GM19240 (cell line): Measurements from ENCODE around the gene GFRAL.
"Not testable (repeated sequence)": the region's sequence is repeated elsewhere in the genome, so short reads cannot be mapped to it uniquely, and the experiment has no call there.

Experiments
- DNase-seq: peaks from one replicate; pipeline ENCODE4 v3.0.0; 2011; ENCODE audit warnings: low spot score; ENCODE audit not compliant: insufficient read length

Gene GFRAL, protein sequence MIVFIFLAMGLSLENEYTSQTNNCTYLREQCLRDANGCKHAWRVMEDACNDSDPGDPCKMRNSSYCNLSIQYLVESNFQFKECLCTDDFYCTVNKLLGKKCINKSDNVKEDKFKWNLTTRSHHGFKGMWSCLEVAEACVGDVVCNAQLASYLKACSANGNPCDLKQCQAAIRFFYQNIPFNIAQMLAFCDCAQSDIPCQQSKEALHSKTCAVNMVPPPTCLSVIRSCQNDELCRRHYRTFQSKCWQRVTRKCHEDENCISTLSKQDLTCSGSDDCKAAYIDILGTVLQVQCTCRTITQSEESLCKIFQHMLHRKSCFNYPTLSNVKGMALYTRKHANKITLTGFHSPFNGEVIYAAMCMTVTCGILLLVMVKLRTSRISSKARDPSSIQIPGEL

DNA sequence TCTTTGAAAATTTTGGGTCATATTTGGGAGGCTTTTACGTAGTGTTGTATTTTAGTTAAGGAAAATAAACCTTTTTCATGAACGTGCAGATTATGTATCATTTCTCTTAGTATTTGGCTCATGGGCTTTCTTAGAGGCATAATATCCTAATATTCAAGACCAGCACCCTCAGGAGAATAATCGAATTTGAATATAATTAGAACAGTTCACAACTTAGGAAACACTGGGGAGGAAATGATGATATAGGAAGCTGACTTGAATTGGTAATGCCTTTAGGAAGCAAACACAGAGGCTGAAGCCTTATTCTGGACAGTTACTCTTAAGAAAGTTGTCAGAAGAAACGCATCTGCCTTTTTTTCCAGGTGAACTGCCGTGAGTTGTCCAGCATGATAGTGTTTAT, at the start of gene GFRAL:
Gene GFRAL (plus strand): TSS at position 301 of the 400 bp plus-strand sequence. CDS start 86 bp downstream, at position 387.
- no peak for DNase-seq

DNA sequence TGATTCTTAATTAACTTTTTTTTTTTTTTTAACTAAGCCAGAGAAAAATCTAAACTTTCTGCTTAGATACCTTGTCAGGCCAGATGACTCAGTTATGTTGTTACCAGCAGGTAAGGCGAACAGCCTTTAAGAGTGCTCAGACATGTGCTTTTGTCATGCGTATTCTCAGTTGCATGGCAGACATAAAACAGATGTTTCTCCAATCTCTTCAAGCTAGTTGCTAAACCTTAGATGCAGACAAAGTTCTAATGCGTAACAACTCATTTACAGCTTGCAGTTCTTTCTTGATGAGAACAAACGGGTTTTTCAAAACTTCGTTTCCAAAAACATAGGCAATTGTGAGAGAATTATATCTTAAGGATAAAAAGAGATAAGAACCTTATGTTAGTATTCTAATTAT, 49.6 kb upstream of the GFRAL start:
- DNase-seq, result no peak

DNA sequence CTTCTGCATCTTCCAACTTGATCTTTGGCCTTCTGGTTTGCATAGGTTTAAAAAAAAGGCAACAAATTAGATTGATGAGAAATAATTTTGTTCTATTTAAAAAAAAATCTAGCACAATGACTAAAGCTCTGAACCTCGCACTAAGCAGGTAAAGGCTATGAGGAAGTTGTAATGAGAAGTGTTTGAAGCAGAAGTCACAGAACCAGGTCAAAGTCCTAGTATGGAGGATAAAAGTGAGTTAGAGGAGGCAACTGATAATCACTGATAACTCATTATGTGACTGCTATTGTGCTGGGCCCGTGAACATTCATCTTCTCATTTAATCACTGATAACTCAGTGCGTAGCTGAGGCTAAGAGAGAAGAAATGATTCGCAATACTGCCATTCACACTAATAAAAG, 46.1 kb upstream of the GFRAL start:
- no peak for DNase-seq

DNA sequence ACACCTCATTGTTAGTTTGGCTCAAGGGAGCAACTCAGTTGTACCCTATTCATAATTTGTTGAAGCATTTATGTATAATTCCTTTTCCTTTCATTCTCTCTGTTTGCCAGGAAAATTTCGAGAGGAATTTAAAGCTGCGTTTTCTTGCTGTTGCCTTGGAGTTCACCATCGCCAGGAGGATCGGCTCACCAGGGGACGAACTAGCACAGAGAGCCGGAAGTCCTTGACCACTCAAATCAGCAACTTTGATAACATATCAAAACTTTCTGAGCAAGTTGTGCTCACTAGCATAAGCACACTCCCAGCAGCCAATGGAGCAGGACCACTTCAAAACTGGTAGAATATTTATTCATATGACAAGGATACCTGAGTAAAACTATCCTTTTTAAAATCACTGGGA, 45.2 kb upstream of the GFRAL start:
- DNase-seq, result no peak

DNA sequence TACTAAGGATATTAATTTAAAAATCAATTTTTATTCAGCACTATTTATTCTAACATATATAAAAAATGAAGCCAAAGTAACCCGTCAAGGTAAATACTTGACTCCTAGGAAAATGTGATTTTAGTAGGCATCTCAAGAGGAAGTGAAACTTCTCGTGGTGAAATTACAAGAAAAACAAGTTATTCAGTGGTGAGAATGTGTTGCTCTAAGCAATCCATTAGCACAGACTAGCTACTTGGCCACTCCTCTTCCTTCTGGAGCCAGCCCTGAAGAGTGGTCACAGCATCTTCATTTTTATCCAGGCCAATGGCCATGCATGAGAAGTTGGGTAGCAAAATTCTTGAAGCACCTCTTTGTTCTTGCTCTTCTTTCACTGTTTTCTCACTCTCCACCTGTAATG, 40.4 kb upstream of the GFRAL start:
- DNase-seq, result no peak

DNA sequence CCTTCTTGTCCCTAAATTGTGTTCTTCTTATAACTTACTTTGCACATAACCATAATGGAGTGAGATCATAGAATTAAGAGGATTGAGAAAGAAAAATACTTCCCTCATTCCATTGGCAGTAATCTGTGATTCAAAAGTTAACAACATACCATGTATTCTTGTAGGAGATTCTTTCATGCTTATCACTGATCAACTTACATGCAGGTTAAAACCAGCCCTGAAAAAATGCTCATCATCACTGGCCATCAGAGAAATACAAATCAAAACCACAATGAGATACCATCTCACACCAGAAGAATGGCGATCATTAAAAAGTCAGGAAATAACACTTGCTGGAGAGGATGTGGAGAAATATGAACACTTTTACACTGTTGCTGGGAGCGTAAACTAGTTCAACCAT, 36.5 kb upstream of the GFRAL start:
- no peak for DNase-seq

DNA sequence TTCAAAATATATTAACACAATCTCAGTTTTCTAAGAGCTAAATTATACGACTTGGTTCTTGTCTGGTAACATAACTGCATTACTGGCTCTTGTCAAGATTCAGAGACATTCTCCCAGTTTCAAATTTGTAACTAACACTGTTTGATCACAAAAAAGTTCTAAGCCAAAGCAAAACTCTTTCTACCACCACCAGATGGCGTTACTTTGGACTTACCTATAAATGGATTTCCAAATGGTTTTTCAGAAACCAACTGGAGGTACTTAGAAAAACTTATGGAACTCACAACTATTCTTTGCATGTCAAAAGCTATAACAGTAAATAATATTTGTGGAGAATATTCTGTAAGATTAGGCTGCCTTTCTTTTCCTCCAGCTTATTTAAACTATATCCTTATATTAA, 34.2 kb upstream of the GFRAL start:
- DNase-seq, result no peak

DNA sequence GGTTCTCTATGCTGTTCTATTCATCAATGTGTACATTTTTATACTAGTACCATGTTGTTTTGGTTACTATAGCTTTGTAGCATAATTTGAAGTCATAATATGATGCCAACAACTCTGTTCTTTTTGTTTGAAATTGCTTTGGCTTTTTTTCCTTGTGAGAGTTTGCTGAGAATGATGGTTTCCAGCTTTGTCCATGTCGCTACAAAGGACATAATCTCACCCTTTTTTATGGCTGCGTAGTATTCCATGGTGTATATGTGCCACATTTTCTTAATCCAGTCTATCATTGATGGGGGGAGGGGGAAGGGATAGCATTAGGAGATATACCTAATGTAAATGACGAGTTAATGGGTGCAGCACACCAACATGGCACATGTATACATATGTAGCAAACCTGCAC, 30.1 kb upstream of the GFRAL start:
- DNase-seq, result not testable (repeated sequence)

DNA sequence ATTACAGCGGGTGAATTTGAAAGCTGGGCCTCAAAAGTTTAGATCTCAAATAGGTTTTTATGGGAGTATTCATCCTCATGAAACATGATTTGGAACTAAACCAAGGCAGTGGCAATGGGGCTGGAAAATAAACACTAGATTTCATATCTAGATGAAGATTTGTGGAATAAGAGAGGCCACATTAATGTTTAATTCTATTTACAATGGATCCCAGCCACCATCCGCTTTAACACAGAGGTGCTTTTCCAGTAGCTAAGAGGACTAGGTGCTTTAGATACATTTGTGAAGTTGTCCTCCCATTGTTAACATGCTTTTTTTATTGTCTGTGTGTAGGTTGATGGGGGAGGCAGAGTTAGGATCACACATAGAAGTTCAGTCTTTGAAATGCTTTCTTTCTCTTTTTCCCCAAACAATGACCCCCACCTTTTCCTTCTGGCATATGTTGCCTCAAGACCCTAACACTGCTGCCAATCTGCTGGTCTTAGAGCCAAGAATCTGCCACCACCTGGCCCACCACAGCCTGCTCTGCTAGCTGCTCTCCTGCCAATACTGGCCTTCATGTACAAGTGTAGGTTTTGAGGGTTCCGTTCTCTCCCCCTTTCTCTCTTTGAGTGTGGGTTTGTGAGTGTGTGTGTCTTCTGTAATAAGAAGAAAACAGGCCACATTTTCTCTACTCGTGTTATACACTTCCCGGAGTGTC, 27.8 kb upstream of the GFRAL start:
- DNase-seq, result no peak

DNA sequence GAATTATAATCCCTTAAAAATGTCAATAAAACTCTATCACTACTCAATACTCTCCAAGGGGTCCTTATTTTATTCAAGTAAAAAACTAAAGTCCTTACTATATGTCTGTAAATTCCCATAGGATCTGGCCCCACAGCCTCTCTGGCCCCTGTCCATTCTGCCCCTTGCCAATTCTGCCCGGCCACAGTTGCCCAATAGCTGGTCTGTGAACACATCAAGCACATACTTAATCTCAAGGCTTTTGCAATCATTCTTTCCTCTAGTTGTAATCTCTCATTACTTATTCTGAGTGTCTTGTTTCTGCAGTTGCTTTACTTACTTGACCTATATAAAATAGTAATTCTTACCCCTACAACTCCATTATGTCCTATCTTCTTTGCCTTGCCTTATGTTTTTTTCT, 22.5 kb upstream of the GFRAL start:
- no peak for DNase-seq

DNA sequence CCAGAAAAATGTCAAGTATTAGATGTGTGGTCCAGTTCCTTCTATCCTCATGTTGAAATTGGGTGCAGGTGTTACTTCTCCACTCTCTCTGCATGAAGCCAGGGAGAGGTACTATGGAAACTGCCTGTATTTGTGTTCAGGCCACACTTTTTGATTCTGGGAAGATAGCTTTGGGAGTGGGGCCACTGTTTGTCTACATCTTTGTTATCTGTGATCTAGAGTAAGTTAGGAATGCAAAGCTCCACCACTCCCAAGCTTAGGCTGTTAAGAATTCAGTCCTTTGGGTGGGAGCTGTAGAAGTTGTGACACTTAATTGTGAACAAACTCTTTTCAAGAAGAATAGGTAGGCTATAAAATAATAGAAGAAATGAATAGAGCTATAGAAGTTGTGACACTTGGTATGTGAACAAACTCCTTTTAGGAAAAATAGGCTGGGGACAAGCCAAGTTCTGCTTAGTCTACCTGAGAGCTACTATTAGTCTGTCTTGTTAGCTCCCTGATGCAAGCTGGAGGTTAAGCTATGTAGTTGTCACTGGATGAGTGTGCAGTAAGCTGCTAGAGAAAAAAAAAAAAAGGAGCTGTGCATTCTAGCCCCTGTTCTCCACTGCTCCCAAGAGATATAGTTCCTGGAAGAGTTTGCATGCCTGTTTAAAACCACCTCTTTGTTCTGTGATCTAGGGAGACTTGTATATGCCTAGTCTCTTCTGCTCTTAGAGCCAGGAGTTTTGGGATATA, 7.1 kb upstream of the GFRAL start:
- DNase-seq, result no peak

DNA sequence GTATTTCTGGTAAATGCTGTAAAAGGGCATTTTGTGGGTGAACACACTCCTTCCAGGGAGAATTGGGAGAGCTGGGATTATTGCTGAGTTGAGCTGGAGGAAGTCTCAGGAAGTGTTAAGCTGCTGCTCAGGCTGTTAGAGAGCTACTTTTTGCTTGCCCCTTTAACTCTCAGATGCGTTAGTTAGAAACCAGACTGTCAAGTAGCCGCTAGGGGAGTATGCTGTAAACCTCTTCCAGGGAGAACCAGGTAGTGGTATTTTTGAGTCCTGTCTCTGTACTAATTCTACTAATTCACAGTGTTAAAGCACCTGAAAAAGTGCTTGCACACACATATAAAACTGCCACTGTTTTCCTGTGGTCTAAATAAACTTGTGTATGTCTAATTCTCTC, 6.6 kb upstream of the GFRAL start:
- DNase-seq, result no peak

DNA sequence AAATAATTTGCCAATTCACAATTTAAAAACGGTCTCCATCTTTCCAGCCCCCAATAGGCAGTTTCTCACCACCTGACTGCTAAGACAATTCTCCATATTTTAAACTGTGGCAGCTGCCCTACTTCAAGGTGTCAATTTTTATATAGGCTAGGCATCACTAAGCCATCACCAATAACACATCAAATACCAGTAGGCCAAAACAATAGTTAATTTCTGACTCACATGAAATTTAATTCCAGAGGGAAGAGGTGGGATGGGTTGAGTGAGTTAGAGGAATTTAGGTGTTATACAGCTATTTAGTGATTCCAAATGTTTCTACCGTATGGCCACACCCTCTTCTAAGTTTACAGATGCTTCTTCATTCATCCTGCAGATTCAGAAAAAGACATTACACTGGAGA, 49.9 kb downstream of the GFRAL start:
- no peak for DNase-seq

DNA sequence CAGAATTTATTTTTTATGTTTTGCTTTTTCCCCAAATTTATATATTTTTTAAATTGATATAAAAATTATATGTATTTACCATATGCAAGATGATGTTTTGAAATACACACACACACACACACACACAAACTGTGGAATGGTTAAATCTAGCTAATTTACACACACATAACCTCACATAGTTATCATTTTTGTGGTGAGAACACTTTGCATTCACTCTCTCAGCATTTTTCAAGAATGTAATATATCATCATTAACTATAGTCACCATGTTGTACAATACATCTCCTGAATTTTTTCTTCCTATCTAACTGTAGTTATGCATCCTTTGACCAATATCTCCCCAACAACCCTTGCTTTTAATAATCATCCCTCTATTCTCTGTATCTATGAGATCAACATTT, 52.2 kb downstream of the GFRAL start:
- DNase-seq, result no peak

DNA sequence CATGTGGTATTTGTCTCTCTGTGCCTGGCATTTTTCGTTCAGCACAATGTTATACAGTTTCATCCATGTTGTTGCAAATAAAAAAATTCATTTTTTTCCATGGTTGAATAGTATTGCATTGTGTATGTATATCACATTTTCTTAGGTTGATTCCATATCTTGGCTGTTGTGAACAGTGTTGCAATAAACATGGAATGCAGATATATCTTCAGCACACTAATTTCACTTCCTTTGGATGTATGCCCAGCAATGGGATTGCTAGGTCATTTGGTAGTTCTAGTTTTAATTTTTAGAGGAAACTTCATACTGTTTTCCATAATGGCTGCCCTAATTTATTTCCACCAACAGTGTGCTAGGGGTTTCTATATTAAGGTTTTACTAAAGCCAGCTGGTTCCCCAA, 52.6 kb downstream of the GFRAL start:
- DNase-seq, result no peak

DNA sequence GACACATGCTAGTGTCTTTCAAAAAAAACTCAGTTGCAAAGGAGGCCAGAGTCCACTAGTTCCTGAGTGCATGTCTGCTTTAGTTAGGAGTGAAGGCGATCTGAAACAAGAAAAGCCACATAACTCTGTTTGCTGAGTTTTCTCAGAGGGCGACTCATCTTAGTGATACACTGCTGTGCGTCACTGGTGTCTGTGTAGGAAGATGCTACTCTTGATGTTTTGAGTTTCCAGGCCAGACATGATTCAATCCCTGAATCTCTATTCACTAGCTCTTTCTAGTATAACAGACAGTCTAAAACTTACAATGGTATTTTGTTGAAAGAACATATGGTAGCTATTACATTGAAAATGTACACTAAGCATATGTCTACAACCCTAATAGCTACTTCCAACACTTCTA, 60.9 kb downstream of the GFRAL start:
- DNase-seq, result no peak

DNA sequence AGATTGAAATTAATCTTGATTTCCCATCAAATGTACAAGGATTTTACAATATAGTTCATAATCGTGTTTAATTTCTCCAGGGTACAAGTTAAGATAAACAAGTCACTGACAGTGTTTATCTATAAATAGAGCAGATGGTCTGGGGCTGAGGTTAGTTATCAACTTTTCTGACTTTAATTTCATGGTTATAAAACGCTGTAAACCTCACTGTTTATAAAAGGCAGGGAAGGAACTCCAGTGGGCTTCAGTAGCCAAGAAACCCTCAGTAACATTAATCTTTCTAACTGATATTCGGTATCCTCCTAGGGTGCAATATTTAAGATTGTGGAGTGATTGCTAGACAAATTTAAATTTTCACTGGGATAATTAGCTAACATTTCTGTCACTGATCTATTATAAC, 68.6 kb downstream of the GFRAL start:
- no peak for DNase-seq

DNA sequence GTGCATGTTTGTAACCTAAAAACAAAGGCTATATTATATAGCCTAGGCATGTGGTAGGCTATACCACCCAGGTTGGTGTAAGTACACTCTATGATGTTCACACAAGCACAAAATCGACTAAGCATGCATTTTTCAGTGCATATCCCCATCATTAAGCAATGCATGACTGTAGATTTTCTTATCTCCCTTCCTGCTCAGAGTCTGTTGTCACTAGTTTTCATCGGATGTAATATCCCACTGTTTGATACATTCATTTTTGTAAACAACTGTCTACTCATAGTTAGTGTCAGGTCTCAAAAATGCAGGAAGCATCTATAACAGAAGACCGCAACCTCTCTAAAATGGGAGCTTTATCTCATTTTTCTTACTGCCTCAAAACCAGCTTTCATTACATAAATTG, 70.7 kb downstream of the GFRAL start:
- no peak for DNase-seq

DNA sequence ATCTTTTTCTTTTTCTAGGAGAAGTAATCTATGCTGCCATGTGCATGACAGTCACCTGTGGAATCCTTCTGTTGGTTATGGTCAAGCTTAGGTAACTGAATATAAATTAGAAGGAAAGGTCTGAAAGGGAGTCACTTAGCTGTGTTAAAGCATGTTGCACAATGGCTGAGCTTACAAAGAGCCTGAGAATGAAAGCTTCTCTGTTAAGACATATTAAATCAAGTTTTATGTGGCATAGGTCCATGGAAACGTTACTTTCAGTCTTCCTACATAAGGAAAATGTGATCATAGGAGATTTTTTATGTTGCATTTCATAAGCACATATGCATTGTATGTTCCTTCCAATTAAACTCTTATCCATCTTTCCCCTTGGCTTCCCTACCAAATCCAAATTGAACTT, 72.1 kb downstream of the GFRAL start:
- no peak for DNase-seq

DNA sequence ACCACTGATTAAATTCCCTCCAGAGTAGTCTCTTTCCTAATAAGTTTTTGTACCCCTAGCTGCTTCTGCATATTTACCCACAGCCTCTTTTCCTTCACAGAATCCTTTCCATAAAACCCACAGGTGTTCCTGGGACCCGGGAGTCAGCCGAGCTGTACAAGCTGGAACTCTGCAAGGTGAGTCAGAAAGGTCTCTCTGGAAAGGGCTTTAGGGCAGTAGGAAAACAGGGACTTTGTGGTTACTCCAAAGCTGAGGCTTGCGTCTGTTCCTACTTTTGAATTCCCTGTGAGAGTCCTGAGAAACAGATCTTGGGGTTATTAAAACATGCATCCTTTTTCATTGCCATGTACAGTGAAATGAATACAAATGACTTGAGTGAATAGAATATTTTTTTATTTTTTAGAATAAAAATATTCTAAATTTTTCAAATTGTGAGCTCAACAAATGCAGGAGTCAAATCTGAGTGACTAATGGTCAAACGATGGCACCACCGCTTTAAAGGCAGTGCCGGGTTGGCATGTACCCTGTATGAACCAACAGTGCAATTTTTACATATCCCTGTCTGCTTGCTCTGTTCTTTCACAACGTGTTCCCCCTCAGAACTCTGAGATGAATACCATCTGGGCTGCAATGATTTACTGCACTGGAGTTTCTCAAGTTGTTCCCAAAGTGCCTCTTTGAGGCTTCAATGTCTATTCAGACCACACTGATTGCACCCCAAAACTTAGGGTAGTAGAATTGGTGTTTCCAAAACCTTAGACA, 78.4 kb downstream of the GFRAL start:
- DNase-seq, result no peak

DNA sequence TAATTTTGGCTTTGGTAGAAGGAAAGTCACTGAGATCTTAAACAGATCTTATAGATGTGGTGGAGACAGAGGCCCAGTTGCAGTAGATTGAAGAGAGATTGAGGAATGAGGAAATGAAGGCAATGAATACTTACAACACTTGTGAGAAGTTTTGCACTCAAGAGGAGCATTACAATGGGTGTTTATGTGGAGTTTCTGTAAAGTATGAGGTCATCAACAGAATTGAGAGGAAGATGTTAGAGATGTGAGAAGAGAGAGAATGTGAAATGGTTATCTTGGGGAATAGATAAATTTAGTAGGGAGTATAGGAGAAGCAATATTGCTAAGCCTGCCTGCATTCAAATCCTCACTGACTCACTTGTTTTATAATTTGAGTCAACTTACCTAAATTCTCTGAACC, 83.4 kb downstream of the GFRAL start:
- DNase-seq, result no peak

DNA sequence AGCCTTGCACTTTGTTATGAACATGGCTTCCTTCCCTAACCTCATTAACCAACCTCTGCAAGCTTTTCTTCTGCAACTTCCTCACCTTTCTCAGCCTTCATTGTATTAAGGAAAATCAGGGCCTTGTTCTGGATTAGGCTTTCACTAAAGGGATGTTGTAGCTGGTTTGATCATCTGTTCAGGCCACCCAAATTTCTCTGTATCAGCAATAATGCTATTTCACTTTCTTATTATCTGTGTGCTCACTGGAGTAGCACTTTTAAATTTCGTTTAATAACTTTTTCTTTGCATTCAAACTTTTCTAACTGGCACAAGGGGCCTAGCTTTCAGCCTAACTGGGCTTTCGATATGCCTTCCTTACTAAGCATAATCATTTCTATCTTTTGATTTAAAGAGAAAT, 96.7 kb downstream of the GFRAL start:
- no peak for DNase-seq
